SIG-M5 treated with dmso at 0.1 percent for 504 hours (cell line): ENCODE results near the gene VIPR2.

Experiments used
- DNase-seq: peaks from one replicate; lab custom pipeline; 2025; ENCODE audit not compliant: unreplicated experiment; lab: John Stamatoyannopoulos, UW

Gene VIPR2

DNA sequence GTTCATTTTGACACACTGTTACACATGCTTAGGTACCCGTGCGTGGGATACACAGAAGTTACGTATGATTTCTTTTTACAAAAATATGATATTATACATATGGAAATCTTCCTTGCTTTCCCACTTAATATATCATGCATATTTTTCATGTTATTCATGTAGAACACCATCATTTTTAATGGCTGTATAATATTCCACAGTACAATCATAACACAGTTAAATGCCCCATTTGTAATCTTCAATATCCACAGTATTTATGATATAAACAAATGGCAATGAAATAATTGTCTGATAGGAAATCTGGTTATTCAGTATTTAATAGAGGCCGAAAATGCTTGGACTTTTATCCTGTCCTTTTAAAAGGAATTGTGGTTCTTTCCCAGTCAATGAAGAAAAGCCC is 23.2 kb downstream of the VIPR2 start:
- DNase-seq = no peak

DNA sequence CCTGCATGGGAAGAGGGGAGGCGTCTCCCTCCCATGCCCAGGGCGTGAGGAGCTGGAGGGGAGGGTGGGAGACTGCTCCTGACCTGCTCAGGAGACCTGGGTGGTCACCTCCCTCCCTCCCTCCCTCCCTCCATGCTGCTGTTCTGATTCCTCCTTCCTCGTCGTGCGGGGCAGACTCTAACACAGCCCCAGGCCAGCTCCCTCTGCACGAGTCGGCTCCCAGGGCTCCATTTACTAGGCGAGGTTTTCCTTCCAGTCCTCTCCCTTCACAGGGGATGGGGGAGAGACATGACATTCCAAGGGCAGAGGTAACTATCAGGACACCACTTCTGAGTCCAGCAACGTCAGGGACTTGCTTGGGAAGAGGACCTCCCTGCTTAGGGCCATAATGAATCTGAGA is 23.6 kb downstream of the VIPR2 start:
- no peak for DNase-seq

DNA sequence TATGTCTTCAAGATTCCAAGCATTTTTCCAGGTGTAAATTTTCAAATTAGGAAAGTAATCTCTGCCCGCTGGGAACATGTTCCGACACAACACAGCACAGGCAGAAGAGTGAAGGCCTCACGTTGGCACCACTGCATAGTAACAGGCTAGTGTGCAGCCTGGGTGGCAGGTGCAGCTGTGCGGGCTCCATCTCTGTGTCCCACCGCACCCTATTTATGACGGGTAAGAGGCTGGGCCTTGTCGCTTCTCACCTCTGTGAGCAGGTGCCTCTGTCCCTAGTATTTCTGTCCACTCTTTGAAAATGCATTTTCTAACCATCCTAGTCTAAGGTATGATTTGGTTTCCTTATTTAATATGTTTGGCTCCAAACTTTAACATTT is 24.1 kb downstream of the VIPR2 start:
- no peak for DNase-seq

DNA sequence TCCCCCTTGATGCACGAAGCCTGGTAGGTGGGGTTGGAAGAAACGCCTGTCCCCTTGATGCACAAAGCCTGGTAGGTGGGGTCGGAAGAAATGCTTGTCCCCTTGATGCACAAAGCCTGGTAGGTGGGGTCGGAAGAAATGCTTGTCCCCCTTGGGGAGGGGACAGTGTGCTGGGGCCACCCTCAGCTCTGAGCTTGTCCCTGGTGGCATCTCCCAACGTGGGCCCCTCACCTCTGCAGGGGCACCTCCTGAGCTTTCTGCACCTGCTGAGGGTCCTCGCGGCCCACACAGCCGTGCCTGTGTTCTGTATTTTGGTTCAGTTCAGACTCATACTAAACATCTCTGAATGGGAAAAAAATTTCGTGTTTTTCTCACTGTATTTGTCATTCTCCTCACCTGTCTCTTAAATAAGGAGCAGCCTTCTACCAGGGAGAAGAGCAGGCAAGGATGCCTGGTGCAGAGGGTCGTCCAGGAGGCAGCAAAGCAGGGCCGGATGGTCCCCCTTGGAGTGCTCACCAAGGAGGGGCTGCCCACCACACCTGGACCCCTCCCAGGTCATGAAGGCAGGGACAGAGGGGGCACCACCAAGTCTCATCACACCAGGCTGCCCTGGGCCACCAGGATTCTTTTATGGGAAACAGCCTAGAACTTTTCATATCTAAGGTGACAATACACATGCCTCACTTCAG is 24.7 kb downstream of the VIPR2 start:
- no peak for DNase-seq

DNA sequence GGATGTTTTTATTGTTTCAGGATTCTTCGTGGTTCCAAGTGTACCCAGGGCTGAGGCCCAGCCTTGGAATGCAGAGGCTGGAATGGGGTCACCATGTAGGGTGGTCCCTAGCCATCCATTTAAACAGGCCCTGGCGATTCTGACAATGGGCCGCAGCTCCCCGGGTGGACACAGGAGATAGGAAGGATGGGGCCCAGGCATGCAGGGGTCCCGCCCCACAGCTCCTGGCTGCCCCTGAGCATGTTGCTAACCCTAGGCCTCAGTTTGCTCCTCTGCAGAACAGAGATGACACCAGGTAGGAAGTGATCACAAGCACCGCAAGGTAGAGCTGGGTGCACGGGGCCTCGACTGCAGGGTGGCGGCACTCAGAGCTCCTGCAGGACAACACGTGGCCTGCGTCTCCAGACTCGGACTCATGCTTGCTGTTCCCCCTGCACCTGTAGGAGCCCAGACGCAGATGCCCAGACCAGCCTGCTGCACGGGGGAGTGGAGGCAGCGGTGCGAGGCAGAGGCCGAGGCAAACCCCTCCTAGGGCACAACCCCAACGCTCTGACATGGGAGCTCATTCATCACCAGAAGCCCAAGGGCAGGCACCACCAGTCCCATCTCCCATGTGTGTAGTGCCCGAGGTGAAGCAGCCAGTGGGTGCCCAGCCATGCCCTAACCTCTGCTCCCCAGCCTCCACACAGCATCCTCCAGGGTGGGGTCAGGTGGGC is 25.5 kb downstream of the VIPR2 start:
- DNase-seq = no peak

DNA sequence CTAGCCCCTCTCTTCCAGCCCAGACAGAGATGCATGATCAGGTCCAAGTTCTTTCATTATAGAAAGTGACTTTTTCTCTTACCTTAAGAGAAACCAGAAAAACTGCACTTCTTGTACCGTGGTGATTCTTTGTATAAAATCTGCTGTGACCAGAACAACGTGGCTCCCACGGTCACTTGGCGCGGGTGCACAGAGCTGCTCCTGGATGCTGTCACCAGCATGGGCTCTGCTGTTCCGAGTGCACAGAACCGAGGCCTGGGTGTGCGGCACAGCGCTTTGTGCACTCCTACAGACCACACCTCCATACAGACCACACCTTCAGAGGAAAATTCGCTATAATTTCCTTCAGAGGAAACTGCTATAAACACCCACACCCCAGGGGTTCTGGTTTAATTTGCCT is 26.0 kb downstream of the VIPR2 start:
- no peak for DNase-seq

DNA sequence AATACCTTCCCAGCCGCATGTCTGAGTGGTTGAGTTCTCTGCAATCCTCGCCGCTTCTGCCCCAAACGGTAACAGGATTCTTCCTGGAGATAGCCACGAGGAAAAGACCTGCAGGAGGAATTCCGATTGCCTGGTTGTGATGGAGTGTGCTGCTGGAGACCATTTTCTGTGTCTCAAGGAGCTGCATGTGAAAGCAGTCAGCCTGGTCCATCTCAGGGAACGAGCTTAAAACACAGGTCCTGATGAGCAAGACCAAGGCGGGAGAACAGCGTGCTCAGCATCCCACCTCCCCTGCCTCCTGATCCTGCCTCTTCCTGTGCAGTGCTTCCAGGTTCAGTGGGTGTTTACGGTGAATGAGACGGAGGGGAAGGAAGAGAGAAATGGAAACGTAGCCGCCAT is 26.5 kb downstream of the VIPR2 start:
- DNase-seq = no peak

DNA sequence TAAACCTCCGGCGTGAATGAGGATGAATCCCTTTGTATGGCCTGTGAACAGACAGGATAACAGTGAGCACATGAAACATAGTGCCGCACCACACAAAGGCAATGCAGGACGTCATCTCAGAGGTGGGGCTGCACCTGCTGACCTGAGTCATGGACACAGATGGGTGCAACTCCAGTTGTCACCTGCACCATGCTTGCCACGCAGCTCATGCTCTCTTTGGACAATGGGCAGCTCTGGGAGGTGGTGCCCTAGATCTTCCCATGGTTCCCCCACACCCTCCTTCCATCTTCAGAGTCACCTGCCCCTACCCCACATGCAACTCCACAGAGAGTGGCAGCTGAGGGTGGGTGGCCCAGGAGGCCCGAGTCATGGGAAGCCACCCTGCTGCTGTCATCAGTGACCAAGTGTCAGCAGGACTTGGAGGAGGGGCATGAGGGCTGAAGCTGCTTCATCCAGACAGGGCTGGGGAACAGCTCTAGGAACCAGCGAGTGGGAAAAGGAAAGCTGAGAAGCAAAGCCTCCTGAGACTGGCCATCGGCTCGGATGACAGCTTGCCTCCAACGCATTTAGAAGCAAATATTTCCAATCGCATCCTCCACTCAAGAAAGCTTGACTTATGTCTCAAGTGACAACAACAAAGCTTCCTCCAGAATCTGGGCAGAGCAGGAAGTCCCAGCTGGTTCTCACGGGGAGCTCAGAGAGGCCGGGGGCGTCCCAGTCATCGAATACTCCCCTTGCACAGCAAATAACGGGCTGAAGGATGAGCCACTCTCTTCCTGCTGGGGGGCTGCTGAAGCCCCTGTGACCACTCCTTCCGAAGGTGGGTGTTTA is 27.1 kb downstream of the VIPR2 start:
- no peak for DNase-seq

DNA sequence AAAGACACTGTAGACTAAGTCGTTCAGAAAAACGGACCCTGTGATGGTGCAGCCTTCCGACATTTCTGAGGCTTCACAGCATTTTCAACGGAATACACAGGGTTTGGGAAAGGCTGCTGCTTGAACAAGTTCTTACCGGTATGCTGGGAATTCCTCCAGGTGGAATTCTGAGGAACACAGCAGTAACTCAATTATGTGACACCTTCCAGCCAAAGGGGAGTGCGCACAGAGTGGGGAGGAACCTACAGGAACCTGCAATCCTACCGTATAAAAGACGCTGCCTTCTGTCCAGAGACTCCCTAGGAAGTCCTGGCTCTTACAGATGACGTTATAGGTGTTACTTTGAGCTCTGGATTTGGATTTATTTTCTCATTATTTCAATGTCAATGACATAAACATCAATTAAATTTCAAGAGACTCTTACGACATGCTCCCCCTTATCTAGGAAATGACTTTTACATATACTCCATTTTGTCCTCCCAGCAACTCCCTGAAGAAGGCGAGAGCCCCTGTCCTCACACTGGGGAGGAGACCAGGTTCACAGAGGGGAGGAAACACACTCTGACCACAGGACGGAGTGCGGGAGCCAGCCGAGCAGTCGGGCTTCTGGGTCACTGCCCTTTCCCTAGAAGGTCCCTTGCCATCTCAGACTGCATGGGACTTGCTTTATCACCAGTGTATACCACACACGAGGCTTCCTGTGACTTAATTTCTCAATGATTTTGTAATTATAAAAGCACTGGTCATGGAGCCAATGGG is 27.9 kb downstream of the VIPR2 start:
- DNase-seq = no peak

DNA sequence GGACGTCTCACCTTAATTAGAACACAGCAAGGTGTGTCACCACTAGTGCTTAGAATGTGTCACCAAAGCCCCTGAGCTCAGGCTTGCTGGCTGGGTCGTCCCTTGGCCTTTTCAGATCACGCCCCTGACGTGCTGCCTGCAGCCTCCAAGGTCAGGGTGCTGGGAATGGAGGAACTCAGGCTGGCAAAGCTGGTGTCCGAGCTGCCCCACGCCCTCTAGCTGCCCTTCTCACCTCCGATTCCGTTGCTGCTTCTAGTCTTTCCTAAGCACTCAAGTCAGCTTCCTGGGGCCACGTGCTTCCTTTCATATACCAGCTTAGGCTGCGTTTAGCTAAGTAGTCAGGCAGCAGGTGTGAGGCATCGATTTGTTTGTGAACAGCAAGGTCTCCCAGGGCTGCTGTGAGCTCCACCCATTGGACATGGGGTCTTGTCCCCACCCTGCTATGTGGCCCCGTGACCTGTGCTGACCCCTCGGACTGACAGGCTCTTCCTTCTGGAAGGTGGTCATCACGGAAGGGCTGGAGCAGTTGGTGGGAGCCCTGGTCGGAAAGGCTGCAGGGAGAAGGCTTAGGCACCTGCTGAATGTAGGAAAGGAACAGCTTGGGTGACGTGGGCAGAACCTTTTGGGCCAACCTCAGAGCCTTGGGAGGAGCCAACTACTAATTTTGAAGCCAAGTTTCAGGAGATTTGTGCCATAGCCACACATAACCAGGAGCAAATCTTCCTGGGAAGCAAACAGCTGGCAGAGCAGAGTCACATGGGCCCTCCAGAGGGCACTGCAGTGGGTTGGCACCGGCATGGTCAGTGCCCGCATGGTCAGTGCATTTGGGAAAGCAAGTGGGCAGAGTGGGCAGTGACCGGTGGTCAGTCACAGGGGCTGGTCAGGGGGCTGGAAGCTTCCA is 28.8 kb downstream of the VIPR2 start:
- no peak for DNase-seq

DNA sequence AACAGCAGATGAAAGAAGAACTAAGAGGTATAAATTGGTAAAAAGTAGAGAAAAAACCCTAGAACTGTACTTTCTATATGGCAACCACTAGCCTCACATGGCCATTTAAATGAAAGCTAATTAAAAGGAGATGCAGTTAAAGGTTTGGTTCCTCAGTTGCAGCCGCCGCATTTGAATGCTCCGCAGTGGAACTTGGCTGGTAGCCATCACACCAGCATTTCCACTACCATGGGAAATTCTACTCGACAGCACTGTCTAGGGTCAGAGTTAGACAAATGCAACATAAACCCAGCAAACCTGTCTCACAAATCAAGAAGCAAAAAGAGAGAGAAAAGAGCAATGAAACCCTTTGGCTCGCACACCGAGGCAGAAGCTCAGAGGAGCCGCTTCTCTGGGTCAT is 29.7 kb downstream of the VIPR2 start:
- DNase-seq = no peak

DNA sequence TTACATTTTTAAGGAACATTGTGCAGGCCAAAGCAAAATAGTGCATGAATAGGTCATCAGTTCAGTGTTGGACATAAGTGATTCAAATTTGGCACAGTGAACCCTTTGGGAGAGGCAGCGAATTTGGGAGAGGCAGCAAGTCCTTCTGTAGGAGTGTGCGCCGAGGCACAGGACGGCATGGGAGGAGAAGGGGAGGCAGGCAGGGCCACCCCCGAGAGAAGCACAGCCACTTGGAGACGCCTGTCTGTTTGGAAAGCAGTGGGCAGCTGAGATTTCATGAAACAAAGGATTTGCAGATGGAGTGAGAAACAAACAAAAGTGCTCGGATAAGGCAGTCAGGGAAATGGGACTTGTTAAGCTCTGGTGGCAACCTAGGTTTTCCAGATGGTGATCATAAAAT is 30.6 kb downstream of the VIPR2 start:
- no peak for DNase-seq

DNA sequence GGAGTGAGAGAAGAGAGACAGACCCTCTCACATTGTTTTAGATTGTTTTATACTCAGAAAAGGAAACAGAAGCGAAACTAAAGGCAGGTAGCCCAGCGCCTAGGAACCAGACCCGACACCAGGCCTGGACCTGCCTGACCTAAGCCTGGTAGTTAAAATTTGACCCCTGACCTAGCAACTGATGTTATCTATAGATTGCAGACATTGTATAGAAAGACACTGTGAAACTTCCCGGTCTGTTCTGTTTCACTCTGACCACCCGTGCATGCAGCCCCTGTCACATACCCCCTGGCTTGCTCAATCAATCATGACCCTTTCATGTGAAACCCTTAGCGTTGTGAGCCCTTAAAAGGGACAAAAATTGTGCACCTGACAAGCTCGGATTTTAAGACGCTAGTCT is 31.6 kb downstream of the VIPR2 start:
- DNase-seq = no peak

DNA sequence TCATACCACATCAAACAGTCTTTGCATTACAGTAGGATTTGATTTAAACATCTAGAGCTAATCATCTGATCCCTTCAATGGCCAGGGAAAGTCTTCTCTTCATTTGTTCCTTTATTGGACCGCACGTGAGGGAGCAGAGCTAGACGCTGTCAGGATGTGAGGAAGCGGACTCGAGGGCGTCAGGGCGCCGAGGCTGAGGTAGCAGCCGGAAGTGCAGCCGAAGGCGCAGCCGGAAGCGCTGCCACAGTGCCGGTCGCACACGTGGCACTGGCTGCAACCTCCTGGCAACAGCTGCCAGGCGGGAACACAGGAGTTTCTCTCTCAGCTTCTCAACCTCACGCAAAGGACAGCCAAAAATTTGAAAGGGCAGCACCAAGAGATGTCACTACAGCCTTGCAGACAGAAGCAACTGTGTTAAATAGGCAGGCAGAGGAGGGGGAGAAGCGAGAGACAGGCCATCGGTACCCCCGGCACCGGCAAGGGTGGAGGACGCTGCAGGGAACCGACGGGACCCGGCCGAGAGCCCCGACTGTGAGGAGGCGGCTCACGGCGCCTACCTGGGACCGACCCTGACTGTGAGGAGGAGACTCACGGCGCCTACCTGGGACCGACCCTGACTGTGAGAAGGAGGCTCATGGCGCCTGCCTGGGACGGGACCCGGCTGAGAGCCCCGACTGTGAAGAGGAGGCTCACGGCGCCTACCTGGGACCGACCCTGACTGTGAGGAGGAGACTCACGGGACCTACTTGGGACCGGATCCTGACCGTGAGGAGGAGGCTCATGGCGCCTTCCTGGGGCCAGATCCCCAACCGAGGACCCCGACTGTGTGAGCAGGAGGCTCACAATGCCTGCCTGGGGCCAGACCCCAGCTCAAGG is 32.3 kb downstream of the VIPR2 start:
- no peak for DNase-seq

DNA sequence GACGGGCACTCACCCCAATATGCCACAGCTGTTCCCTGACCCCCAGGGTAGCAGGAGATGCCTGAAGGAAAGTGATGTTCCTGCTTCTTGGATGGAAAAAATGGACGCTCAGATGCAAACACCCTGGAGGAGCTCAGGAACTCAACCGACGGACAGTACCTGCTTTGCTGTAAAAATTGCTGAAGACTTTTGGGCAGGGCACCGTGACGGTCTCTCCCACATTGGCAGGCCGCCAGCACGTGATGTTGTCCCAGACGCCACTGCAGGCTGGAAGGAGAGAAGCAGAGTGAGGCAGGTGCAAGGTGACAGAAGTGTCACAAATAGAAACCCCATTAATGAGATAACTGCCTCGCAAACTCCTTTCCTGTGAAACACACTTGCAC is 35.0 kb downstream of the VIPR2 start:
- no peak for DNase-seq

DNA sequence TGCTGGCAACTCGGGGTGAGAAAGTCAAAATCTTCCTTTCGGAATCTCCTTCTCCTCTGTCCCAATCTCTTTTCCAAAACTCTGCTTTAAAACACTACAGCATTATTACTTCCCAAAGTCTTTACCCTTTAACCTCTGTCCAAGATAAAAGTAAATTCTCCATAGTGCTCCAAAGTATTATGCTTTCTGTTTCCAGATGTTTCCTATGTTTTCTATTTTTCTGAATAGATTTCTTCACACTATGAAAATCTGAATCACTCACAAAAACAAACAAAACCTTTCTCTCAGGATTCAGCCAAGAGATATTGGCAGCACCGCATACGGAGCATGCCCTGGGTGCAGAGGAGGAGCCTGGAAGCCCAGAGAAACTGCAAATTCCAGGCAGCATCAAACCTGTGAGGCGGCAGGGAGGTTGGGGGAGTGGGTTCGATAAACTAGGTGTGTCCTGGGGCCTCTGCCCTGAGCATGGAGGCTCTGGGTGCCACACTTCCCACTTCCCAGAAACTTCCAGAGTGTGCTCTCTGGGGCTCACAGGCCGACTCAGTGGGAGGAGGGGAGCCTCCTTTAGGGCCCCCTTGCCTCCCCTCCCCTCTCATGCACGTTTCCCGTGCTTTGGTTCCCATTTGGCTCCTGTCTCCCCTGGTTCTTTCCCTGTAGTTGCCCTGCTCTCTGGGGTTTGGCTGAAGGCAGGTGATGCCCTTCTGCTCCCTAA is 35.6 kb downstream of the VIPR2 start:
- no peak for DNase-seq

DNA sequence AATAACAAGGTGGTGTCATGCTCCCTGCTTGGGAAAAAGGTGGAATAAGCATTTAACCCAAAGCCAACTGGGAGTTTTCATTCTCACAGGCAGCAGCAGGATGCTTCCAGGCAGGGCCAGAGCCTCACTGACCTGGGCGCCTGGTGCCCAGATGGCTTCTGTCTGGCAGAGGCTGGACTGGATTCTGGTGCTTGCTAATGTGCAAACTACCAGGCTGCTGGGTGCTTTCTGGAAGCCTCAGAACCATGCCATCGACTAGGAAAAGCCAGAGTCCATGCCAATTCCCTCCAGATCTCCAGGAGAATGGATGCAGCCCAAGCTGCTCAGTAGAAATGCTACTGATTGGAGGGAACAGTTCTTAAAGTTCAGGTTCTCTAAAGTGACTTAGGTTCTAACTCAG is 36.2 kb downstream of the VIPR2 start:
- DNase-seq = no peak

DNA sequence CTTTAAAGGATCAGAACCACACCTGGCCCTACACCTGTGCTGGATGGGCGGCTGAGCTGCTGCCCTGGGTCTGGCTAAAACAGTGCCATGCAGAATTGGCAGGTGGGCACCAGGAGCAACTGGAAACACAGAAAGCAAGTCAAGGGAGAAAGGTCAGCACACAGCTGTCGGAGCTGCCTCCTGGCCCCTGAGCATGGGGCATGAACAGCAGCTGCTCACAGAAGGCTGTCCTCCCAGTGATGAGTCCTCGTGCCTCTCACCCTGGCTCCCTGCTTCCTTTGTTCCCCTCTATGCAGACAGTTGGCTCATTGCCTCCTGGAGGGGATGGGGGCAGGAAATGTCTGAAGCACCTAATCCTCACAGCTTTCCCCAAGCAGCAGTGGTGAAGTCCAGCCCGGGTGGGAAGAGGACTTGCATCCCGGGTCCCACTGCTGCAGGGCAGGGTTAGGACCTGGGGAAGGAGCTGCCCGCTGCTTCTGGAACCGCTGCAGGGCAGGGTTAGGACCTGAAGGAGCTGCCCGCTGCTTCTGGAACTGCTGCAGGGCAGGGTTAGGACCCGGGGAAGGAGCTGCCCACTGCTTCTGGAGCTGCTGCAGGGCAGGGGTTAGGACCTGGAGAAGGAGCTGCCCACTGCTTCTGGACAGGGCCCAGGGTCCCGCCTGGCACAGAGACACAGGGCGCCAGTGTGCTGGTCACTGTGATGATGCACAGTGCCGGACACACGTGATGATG is 37.3 kb downstream of the VIPR2 start:
- no peak for DNase-seq
